Measurements from ENCODE around the gene HHAT. TPM values are rescaled to one million over a fixed set of nuclear protein-coding genes. Genes with fewer than 3 reads are reported as not detected.

Gene HHAT
- total and polyA plus RNA-seq, 2 of the 13 experiments (the other 11 are each of a cell fraction or from before 2014, with no cell fraction given): 2.6 to 4.9 TPM

- ChIA-PET CTCF (ENCODE audit: low intra/inter-chr PET ratio, low total read pairs) (interaction anchor here (2.7 to 2.9 kb wide), 2 partner anchors 13 to 26 kb away, joined by 10 to 31 read pairs; no protein-coding TSS in a partner anchor), POLR2A (interaction anchor here (0.8 to 5.0 kb wide), 15 partner anchors 8 to 886 kb away, joined by 3 to 53 read pairs (median 4); partner anchors contain the start of genes C1orf74 and HHAT)
- peak overlapping the region; percentile 98 for H3K27ac ChIP-seq (ENCODE audit: extremely low read length, insufficient read depth, low read length)
- no peaks in the 10 kb centered on the region for H4K20me1 ChIP-seq (ENCODE audit: insufficient read depth, low read length)
- ATAC-seq (no peak), DNase-seq (ENCODE audit: low spot score) (no peak), FAIRE-seq (no peak)
- WGBS (ENCODE audit: low lambda C conversion rate): 63% methylated on average over 4 of the region's 4 CpGs
- TF ChIP-seq ZBTB49 (CRISPR knock-in tag; IDR thresholded peaks at IDR 0.05; ENCODE audit: borderline replicate concordance) (no peak), DPF2 (CRISPR knock-in tag; IDR thresholded peaks at IDR 0.05; ENCODE audit: borderline replicate concordance, low read depth) (no peak), FOXO4 (CRISPR knock-in tag; conservative IDR thresholded peaks at IDR 0.05) (no peak), ZNF589 (CRISPR knock-in tag; conservative IDR thresholded peaks at IDR 0.05) (no peak), PITX1 (CRISPR knock-in tag; IDR thresholded peaks at IDR 0.05) (no peak), BRCA1 (CRISPR knock-in tag; IDR thresholded peaks at IDR 0.05) (no peak), ZNF335 (CRISPR knock-in tag; IDR thresholded peaks at IDR 0.05) (no peak), ARHGAP35 (CRISPR knock-in tag; IDR thresholded peaks at IDR 0.05; ENCODE audit: borderline replicate concordance) (no peak), RNF219 (CRISPR knock-in tag; IDR thresholded peaks at IDR 0.05) (no peak), ZNF776 (CRISPR knock-in tag; IDR thresholded peaks at IDR 0.05) (no peak), JUNB (CRISPR knock-in tag; IDR thresholded peaks at IDR 0.05; ENCODE audit: borderline replicate concordance) (no peak)
- no TSS peak for BruUV-seq (replicated peaks)
- no peak overlapping the region for H2AFZ ChIP-seq (ENCODE audit: low read length)
- peaks cover 55% of the 10 kb centered on the region for H3K4me1 ChIP-seq (ENCODE audit: insufficient read depth, low read length)
- H3K9ac ChIP-seq (ENCODE audit: insufficient read depth, low read depth, low read length): peak overlapping the region; percentile 80
- H3K79me2 ChIP-seq (ENCODE audit: insufficient read depth, low read length): no peaks in the 10 kb centered on the region
- intact Hi-C loops (cut with micrococcal nuclease; ENCODE audit: unreplicated experiment) (loop anchor here (1.0 to 5.0 kb wide), 3 partner anchors 19 to 883 kb away; partner anchors contain the start of gene RCOR3), in situ Hi-C loops (cut with HindIII; ENCODE audit: extremely low pct_ligation_motif_present, low pct_unique_long_range_greater_than_20kb) (no loop called here)
- H3K9me3 ChIP-seq (ENCODE audit: low read length): no peaks in the 10 kb centered on the region
- H3K36me3 ChIP-seq (replicated peaks in 1 of 2; ENCODE audit: control insufficient read depth in 1 of 2, insufficient read depth in 2 of 2, low read length in 2 of 2): no peaks in the 10 kb centered on the region
- H3K4me2 ChIP-seq (ENCODE audit: low read depth, low read length): peak overlapping the region; percentile 57
- no peaks in the 10 kb centered on the region for H3K27me3 ChIP-seq (ENCODE audit: control insufficient read depth in 1 of 2, insufficient read depth in 2 of 2, low read length in 2 of 2)
- H3K4me3 ChIP-seq (replicated peaks in 1 of 3; ENCODE audit: insufficient read depth in 1 of 3, low read depth in 2 of 3, low read length in 3 of 3): no peak overlapping the region; a peak in 1 of 6 replicates
Observed at GRCh38 chr1:210374600-210374953, 45.9 kb downstream of the HHAT start.
